NCI-H526 treated with DMSO at 0.1 percent for 48 hours (cell line): Measurements from ENCODE around the gene SAP25.
"Not testable (repeated sequence)": the region's sequence is repeated elsewhere in the genome, so short reads cannot be mapped to it uniquely, and the experiment has no call there.

Experiments
- DNase-seq: peaks from one replicate; lab custom pipeline; 2025; lab: John Stamatoyannopoulos, UW

SAP25 gene

DNA sequence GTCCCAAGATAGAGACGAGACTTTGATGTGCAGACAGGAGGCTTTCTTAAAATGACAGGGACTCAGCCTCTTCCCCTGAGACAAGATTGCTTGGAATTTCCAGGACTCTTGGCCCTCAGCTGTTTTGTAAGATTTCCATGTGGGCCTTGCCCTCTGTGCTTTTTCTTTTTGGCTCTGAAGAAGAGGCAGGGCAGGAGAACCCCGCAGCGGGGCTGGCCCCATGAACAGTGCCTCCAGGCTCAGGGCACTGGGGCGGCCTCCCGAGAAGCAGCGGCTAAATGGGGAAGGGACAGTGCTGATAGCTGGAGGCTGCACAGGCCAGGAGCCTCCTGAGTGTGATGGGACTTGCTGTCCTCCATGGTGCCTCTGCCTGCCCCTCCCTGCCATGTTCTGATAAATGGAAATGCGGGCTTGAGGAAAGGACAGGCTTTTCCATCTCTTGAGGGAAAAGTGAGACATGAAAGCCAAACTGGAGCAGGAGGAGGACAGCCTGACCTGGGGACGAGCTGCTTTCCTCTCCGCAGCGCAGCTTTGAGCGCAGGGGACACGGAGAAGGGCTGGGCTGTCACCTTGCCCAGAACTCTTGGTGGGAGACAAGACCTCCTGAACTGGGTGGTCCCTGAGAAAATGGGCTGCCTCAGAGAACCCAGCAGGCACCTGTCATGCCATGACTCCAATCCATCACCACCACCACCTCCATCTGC, 12.1 kb downstream of the SAP25 start:
- no peak for DNase-seq

DNA sequence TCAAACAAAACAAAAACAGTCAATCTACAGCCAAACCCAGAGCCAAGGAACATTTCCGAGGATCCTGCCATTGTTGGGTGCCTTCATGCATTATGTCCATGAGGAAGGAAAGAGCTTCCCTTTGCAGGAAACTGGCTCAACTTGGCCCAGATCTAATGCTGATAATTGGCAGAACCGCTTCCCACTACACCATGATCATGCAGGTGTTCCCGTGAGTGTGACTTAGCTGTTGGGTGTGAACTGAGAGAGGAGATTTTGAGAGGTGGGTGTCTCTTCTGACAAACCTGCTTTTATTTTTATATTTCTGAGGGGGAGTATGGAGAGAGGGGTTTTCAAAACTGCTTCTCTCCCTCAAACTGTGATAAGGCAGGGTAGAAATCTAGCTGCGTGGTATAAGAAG, 14.6 kb downstream of the SAP25 start:
- DNase-seq: no peak

DNA sequence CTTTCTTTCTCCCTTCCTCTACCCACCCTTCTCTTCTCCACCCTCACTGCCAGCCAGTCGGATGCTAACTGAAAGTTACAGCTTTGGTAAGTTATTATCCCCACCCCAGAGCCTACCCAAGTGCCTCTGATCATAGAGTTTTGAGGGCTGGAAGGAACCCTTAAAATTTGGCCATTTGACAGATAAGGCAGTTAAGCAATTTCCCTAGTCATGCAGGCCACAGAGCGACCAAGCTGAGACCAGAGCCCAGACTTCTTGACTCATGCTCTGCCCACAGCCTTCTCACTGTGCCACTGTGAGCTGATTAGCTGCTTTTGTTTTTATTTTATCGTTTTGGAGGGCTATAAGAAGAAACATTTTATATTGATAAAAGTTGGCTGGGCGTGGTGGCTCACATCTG, 17.2 kb downstream of the SAP25 start:
- DNase-seq: no peak

DNA sequence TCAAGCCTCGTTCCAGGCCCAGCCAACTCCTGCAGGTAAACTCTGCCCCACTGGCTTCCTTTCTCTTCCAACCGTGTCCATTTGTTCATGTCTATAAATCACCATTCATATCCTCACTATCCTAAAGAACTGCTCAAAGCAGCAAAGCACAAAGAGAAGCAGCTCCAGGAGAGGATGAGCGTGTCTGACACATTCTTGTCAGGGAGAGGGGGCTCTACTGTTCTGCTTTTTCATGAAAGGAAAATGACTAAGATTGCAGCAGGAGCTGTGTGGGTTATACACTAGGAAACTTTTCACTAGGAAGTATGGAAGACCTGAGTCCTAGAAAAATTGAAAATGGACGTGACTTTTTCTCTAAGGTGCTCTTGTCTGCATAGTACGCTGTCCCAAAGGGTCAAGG, 18.0 kb downstream of the SAP25 start:
- DNase-seq: no peak

DNA sequence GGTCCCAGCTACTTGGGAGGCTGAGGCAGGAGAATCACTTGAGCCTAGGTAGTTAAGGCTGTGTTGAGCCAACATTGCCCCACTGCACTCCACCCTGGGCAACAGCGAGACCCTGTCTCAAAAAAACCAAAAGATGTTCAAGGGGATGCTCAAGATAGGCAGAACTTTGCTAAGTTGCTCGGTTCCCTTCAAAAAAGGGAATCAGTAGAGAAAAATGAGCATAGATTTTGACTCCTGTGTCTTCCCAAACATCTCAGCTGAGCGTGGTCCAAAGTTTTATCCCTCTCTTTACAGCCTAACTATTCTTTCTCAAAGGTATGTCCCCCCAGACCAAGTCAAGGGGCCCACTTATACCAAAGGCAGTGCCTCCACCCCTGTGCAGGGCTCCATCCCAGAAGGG, 20.7 kb downstream of the SAP25 start:
- no peak for DNase-seq

DNA sequence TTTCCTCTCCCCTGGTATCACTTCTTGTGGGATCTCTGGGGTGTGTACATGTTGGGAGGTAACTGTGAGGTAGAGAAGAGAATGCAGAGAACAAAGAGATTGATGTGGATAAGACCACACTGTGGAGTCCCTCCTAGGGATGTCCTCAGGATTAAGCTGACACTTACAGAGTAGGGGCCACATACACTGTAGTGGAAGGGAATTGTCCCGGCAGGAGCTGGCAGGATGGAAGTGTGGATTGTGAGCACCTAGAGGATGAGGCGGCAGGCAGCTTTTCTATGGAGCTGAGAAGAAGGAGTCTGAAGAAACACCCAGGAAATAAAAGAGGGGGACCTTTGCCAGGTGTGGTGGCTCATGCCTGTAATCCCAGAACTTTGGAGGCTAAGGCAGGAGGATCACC, 21.2 kb downstream of the SAP25 start:
- DNase-seq: no peak

DNA sequence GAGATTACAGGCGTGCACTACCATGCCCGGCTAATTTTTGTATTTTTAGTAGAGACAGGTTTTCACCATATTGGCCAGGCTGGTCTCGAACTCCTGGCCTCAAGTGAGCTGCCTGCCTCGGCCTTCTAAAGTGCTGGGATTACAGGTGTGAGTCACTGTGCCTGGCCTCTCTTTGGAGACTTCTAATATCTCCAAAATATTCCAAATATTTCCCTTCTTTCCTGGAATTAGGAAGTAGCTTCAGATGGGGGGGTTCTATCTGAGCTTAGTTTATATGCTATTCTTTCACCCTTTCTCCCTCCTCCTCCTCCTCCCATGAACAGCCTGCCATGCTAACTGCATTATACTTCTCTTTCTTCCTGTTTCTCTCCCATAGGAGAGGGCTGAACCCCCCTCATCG, 25.3 kb downstream of the SAP25 start:
- DNase-seq: not testable (repeated sequence)

DNA sequence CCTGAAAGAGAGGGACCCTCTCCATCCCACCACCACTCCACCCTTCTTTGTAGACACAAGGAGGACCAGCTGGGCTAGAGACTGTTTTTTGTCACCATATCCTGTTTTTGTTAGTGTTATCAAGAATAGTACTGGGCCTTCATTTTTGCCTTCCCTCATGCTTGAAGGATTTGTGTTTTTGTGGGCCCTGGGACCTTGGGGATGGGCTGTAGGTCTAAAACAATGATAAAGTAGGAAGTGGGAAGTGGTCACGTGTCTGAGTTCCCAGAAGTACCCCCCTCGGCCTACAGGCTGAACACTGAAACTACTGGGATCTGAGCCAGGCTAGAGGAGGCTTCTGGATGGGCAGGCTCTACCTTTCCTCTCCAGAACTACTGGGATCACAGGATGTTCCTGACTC, 25.8 kb downstream of the SAP25 start:
- DNase-seq: no peak

DNA sequence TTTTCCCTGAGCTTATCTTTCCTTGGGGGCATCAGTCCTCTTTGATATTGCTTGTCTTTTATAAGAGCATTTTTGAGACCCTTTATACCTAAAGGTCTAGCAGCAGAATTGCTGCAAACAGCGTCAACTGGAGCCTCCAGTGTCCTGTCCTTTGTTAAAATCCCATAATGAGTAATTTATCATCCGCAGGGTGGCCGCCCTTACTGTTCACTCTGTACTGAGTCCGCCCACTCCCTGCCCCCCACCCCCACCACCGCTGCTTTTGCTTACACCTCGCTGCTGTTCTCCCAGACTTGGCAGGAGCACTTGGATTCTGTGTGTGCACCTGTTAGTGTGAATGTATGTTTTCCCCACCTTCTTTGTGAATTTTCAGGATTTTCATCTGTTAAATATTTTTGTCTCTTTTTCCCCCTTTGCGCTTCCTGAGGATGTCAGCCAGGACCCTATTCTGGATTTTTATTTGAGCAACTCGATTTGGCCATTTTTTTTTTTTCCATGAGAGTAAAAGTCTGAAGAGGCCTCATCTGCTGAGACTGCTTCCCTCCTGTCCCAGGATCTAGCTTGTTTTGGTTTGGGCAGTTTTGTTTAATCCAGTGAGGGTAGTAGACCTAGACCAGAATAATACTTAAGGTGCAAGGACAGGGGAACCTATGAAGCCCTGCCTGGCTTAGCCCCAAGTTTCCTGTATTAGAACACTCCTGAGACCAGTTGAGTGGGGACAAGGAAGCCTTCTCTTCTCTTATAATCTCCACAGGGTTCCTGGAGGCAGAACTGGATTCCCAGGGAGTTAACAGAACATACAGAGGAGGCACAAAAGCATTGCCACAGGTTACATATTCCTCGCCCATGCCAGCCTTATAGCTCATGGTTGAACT, 26.5 kb downstream of the SAP25 start:
- no peak for DNase-seq

DNA sequence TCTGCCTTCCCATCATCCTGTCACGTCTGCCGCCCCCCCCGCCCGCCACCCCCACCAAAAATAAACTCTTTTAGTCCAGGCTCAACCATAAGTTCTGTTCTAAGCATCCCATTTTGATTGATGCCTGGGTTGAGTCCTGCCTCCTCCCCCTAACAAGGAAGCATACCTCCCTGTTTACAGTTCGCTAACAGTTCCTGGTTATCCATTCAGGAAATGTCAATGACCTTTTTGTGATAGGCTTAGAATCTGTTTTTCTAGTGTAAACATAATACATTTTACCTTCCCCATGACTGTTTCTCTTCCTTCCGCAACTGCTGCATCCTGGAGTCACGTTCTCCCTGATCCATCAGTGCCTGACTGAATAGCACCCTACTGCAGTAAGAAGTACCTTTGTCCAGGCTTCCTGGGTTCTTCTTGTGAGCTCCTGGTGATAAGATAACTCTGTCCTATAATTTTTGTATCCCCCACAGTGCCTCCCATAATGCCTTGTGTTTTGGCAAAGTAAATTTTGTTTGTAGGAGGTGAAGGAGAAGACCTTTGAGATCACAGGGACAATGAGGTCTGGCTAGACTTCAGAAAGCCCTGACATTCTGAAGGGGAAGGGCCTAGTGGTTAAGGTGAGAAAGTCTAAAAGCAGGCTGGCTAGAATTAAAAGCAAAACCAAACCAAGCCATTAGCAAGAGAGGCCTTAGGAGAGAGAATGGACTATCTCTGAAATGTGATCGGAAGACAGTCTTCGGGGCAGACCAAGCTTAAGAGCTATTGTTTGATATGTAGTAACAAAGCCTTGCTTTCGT, 27.4 kb downstream of the SAP25 start:
- no peak for DNase-seq

DNA sequence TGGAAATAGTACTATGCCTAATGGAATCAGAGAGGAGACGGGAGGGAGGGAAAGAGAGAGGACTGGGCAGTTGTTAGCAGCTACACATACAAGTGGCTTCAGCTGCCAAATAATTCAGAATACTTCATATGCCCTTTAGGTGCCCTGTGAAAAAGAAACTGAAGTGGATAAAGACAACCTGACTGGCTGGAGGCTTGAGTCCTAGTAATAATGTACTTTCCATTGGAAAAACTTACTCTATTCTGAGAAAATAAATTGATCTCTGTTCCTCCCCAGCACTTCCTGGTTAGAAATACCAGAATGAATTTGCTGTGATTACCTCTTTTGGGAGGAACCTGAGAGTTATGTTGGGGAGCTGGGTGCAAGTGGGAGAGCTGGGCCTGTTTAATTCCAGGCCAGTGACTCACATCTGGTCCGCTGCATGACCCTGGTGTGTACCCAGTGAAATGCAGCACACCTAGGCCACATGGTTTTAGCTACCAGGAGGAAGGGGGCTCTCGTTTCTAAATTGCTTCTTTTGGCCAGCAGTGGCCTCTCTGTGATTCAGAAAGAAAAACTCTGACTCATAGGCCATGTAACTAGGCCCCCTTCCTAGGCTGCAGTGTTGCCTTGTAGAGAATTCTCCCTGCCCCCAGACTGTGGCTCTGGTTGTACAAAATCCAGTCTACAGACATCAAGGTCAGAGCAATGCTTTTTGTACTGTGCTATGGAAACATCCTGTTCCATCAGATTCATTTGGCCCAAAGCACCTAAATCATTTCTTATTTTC, 28.2 kb downstream of the SAP25 start:
- DNase-seq: no peak

DNA sequence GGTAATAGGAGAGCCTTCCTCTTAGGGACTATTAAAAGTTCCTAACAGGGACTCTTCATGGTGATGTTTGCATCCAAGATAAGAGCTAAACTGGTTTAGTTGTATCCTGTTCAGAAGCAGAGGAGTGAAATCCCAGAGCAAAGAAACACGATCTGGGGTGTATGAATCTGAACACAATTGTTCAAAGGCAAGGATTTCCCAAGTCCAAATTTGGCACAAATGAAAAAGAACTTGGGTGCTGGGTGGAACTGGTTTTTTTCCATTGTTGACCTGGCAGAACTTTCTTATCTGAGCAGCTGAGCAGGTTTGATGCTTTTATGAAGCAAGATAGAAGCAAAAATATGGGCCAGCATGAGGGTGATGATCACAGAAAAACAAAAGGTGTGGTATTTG, 28.7 kb downstream of the SAP25 start:
- DNase-seq: no peak

DNA sequence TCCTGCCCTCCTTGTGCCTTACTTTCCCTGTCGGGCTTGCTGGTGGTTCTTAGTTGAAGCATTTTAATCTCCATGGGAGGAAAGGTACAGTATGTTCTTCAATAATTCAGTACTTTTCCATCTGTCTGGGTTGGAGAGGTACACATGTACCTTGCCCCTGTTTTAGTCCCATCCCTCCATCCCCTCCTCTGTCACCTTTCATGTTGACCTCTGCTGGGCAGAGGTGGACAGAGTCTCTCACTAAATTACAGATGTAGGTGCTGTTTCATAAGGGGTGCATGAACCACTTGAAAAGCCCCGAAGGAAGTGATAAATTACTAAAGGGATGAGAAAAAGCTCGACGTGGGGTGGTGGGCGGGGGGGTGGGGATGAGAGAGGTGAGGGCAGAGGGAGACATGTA, 29.3 kb downstream of the SAP25 start:
- DNase-seq: no peak

DNA sequence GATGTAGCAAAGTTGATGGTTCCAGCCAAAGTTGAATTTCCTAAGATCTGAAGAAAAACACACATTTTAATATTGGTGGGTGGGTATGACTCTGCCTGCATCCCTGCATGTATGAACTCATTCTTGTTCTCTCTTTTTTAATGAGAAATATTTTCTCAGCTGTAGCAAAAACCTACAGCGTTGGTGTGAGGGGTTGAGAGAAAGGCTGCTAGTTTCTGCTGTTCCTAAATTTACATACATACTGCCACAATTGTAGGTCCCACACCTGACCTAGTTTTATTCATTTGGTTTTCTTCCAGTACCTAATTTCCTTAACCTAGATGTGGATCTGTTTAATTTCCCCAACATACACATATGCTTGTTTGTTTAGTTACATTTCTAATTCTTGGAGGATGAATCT, 30.1 kb downstream of the SAP25 start:
- no peak for DNase-seq

DNA sequence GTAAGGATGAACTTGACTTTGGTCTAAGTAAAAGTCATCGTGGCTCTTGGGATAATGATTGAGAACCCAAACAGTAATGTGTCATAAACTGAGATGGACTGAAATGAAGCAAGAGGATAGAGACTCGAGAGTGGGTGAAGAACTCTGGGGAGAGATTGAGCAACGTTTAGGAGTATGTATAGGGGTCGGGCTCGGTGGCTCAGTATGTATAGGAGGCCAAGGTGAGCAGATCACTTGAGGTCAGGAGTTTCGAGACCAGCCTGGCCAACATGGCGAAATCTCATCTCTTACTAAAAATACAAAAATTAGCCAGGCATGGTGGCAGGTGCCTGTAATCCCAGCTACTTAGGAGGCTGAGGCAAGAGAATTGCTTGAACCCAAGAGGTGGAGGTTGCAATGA, 32.4 kb downstream of the SAP25 start:
- not testable (repeated sequence) for DNase-seq

DNA sequence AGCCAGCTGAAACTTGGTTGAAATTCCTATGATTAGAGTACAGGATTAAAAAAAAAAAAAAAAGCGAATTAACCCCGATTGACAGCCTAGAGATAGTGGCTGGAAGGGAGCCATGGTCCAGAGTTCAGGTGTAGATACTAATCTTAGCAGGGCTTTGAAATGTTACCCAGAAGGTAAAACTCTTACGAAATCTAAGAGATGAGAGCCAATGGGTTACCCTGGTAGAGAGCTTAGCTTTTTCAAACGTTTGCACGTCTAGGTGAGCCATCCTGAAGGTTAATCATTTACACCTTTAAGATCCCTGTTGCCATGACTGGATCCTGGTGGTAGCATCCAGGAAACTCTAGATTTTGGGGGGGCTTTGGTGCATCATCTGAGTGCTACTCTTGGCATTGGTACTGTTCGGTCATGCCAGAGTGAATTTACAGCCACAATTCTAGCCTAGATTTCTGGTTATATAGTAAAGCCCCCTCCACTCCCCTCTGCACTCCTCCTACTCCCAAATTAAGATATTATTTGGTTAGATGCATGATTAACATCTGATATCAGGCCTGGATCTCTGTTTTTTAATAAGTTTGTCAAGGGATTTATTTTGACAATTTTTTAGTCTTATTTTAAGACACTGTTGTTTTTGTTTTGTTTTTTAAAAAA, 33.5 kb downstream of the SAP25 start:
- DNase-seq: no peak

DNA sequence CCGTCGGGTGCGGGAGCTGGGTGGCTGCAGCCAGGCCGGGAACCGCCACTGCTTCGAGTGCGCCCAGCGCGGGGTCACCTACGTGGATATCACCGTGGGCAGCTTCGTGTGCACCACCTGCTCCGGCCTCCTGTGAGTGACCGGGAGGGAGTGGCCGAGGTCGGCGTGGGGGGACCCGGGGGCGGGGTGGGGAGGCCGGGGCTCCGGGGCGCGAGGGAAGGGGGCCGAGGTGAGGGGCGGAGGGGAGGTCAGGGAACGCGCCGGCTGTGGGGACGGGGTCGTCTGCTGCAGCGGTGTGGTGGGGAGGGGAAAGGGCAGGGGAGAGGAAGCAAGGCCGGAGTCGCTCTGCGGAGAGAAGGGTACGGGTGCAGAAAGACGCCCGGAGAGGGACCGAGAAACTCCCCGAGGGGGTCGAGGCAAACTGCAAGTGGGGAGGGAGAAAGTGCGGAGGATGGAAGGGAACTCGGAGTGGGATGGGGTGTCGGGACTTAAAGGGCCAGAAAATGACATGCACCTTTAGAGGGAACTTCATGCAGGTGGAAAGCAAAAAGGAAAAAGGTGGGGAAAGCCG, 34.2 kb downstream of the SAP25 start:
- DNase-seq: no peak

DNA sequence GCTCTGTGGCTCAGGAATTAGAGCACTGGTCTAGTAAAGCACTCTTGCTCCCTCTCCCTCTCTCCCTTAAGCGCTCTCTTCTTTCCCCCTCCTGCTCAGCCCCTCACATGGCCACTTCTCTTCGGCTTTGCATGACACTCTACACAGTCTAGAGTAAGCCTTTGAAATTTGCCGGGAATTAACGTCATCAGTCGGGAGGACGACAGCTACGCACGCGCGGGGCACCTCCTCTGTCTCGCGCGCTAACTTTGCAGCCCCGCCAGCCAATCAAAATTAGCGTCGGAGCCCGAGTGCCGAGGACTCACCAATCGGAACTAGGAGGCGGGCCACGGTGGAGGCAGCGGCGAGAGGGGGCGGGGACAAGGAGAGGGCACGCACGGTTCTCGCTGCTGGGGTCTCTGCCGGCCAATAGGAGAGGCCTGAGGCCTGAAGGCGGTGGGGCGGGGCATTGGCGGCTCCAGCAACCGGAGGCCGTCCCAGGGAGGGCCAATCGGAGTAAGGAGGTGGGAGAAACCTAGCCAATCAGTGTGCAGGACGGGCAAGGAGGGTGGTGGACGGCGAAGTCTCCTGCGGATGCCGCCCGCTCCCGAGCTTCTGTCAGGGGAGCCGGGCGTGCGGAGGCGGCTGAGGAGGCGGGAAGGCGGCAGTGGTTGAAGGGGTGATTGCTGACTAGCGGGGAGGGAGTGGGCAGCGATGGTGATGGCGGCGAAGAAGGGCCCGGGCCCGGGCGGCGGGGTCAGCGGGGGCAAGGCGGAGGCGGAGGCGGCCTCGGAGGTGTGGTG, 34.9 kb downstream of the SAP25 start, which contains the start of gene AGFG2:
Gene AGFG2, plus strand, starts transcription at position 550 of the 782 bp plus-strand sequence. Its CDS starts 144 bp downstream, at position 694.
- DNase-seq: peak; percentile 99

DNA sequence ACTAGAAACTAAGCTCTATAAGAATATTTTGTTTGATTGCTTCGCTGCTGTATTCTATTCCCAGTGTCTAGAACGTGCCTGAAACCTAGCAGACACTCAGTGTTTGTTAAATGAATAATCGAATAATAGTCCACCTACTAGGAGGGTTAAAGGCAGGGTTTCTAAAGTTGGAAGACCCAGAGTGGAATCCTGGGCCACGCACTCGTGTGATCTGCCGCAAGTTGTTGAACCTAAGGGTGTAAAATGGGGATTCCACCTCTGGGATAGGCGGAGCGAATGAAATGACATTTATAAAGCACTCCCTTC, 35.4 kb downstream of the SAP25 start:
- DNase-seq: no peak

DNA sequence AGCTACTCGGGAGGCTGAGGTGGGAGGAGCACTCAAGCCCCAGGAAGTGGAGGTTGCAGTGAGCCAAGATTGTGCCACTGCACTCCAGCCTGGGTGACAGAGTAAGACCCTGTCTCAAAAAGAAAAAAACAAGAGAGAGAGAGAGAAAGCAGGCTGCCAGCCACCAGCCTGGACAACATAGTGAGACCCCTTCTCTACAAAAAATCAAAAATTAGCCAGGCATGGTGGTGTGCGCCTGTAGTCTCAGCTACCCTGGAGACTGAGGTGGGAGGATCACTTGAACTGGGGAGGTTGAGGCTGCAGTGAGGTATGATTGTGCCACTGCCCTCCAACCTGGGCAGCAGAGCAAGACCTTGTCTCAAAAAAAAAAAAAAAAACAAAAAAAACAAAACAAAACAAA, 37.0 kb downstream of the SAP25 start:
- DNase-seq: not testable (repeated sequence)
